ENCODE results near the gene TNPO1. TPM values are rescaled to one million over a fixed set of nuclear protein-coding genes. Genes with fewer than 3 reads are reported as not detected.
"Not testable (repeated sequence)": the region's sequence is repeated elsewhere in the genome, so short reads cannot be mapped to it uniquely, and the experiment has no call there.

TNPO1 gene
- total and polyA plus RNA-seq, 2 donors (not counting 1 experiment from before 2014, with no cell fraction given): 93.7 to 226 TPM

GRCh38 chr5:72788866-72789505 is 27.5 kb upstream of the TNPO1 start:
- Histone ChIP-seq H2AFZ (ENCODE audit: low read length) (no peak overlapping the region), H3K9me3 (ENCODE audit: control insufficient read depth, insufficient read depth, low read depth, low read length) (no peaks in the 10 kb centered on the region), H3K36me3 (ENCODE audit: control insufficient read depth, insufficient read depth, low read length) (no peaks in the 10 kb centered on the region), H3K4me2 (ENCODE audit: extremely low read depth, insufficient read depth, low read length) (no peak overlapping the region), H4K20me1 (ENCODE audit: control insufficient read depth, extremely low read depth, insufficient read depth, low read length) (no peaks in the 10 kb centered on the region), H3K27me3 (ENCODE audit: control insufficient read depth, insufficient read depth, low read length) (no peaks in the 10 kb centered on the region), H3K4me1 (ENCODE audit: control insufficient read depth, extremely low read depth, insufficient read depth, low read length) (no peaks in the 10 kb centered on the region), H3K4me3 (replicated peaks in 1 of 4; ENCODE audit: control extremely low read depth in 1 of 4, insufficient read depth in 1 of 4, low read depth in 3 of 4, low read length in 4 of 4) (no peak overlapping the region), H3K79me2 (ENCODE audit: control insufficient read depth, insufficient read depth, low read length) (no peaks in the 10 kb centered on the region), H3K9ac (ENCODE audit: insufficient read depth, low read length) (no peak overlapping the region), H3K27ac (ENCODE audit: insufficient read depth, low read length) (no peak overlapping the region)
- TF ChIP-seq CTCF (conservative IDR thresholded peaks at IDR 0.05 in 1 of 2, IDR thresholded peaks at IDR 0.05 in 1 of 2; ENCODE audit: low read depth in 1 of 2, low read length in 2 of 2) (no peak), EZH2 (IDR thresholded peaks at IDR 0.05; ENCODE audit: low read length, missing control alignments) (no peak)
- DNase-seq (ENCODE audit: low read depth in 2 of 2): peak; percentile 3 to 11

- no peak overlapping the region for H3K9ac ChIP-seq (ENCODE audit: insufficient read depth, low read length)
- H3K27ac ChIP-seq (ENCODE audit: insufficient read depth, low read length): no peak overlapping the region
- no peaks in the 10 kb centered on the region for H3K79me2 ChIP-seq (ENCODE audit: control insufficient read depth, insufficient read depth, low read length)
- no peak overlapping the region for H3K4me2 ChIP-seq (ENCODE audit: extremely low read depth, insufficient read depth, low read length)
- no peak for TF ChIP-seq CTCF (conservative IDR thresholded peaks at IDR 0.05 in 1 of 2, IDR thresholded peaks at IDR 0.05 in 1 of 2; ENCODE audit: low read depth in 1 of 2, low read length in 2 of 2)
- no peak for TF ChIP-seq EZH2 (IDR thresholded peaks at IDR 0.05; ENCODE audit: low read length, missing control alignments)
- no peaks in the 10 kb centered on the region for H3K36me3 ChIP-seq (ENCODE audit: control insufficient read depth, insufficient read depth, low read length)
- H3K27me3 ChIP-seq (ENCODE audit: control insufficient read depth, insufficient read depth, low read length): no peaks in the 10 kb centered on the region
- H3K4me1 ChIP-seq (ENCODE audit: control insufficient read depth, extremely low read depth, insufficient read depth, low read length): no peaks in the 10 kb centered on the region
- no peak overlapping the region for H2AFZ ChIP-seq (ENCODE audit: low read length)
- no peaks in the 10 kb centered on the region for H4K20me1 ChIP-seq (ENCODE audit: control insufficient read depth, extremely low read depth, insufficient read depth, low read length)
- peak; percentile 2 to 75 for DNase-seq (ENCODE audit: low read depth in 2 of 2)
- no peak overlapping the region for H3K4me3 ChIP-seq (replicated peaks in 1 of 4; ENCODE audit: control extremely low read depth in 1 of 4, insufficient read depth in 1 of 4, low read depth in 3 of 4, low read length in 4 of 4)
- H3K9me3 ChIP-seq (ENCODE audit: control insufficient read depth, insufficient read depth, low read depth, low read length): no peaks in the 10 kb centered on the region
These were observed 26.3 kb upstream of the TNPO1 start for GRCh38 chr5:72790186-72790585.

GRCh38 chr5:72792662-72793061 is 23.8 kb upstream of the TNPO1 start:
- not testable (repeated sequence) for H3K27me3 ChIP-seq (ENCODE audit: control insufficient read depth, insufficient read depth, low read length); H2AFZ ChIP-seq (ENCODE audit: low read length); H4K20me1 ChIP-seq (ENCODE audit: control insufficient read depth, extremely low read depth, insufficient read depth, low read length); H3K9me3 ChIP-seq (ENCODE audit: control insufficient read depth, insufficient read depth, low read depth, low read length); H3K9ac ChIP-seq (ENCODE audit: insufficient read depth, low read length); DNase-seq (ENCODE audit: low read depth in 2 of 2); H3K4me3 ChIP-seq (replicated peaks in 1 of 4; ENCODE audit: control extremely low read depth in 1 of 4, insufficient read depth in 1 of 4, low read depth in 3 of 4, low read length in 4 of 4); H3K27ac ChIP-seq (ENCODE audit: insufficient read depth, low read length); H3K36me3 ChIP-seq (ENCODE audit: control insufficient read depth, insufficient read depth, low read length); H3K4me2 ChIP-seq (ENCODE audit: extremely low read depth, insufficient read depth, low read length); H3K79me2 ChIP-seq (ENCODE audit: control insufficient read depth, insufficient read depth, low read length); H3K4me1 ChIP-seq (ENCODE audit: control insufficient read depth, extremely low read depth, insufficient read depth, low read length)
